Stimulated activated memory B cell treated with anti-CD40 and anti-IgM and Interleukin-4, amounts not matched to agents 10 μg/mL and 1 μg/mL and 100 μg/mL, for 72 hours (primary cell): ENCODE data around the gene ERCC6L.
"Not testable (repeated sequence)": the region's sequence is repeated elsewhere in the genome, so short reads cannot be mapped to it uniquely, and the experiment has no call there.

Experiments
- ATAC-seq: fragments of 150-1000 bp; cut with Tn5 transposase; 2 replicates; pipeline ENCODE4 v1.10.0; 2021
- H3K27ac Mint-ChIP-seq: one replicate; pipeline ENCODE4 v1.8.0; 2022; ENCODE audit warnings: mild to moderate bottlenecking, mixed read lengths
- H3K27me3 Mint-ChIP-seq: one replicate; pipeline ENCODE4 v1.8.0; 2022; ENCODE audit warnings: mixed read lengths
- H3K36me3 Mint-ChIP-seq: one replicate; pipeline ENCODE4 v1.8.0; 2022; ENCODE audit warnings: mixed read lengths
- H3K4me1 Mint-ChIP-seq: one replicate; pipeline ENCODE4 v1.8.0; 2022; ENCODE audit warnings: mixed read lengths
- H3K4me3 Mint-ChIP-seq: one replicate; pipeline ENCODE4 v1.8.0; 2022; ENCODE audit warnings: mild to moderate bottlenecking, moderate library complexity, mixed read lengths
- H3K9me3 Mint-ChIP-seq: one replicate; pipeline ENCODE4 v1.8.0; 2022; ENCODE audit warnings: mixed read lengths

The ERCC6L gene

DNA sequence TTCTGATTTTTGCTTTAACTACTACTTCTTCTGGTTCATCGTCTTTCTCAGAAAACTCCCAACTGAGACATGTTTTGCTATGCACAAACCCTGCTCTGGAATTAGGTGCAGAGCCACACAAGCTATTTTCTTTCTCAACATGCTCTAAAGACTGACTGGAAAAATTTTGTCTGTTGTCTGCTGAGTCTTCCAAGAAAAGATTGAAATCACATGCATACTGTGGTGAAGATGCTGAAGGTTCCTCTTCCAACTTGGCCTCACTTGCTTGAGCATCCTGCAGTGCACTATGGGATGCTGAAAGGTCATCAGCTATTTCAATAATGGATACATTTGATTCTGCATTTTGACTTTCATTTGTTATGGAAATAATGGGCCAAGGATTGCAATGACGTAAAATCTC is 33.1 kb downstream of the ERCC6L start:
- H3K9me3 Mint-ChIP-seq = no peaks in the 10 kb centered on the region
- H3K4me3 Mint-ChIP-seq = no peak overlapping the region
- H3K4me1 Mint-ChIP-seq = no peaks in the 10 kb centered on the region
- H3K36me3 Mint-ChIP-seq = peaks cover 20% of the 10 kb centered on the region
- no peaks in the 10 kb centered on the region for H3K27me3 Mint-ChIP-seq
- ATAC-seq = no peak
- no peak overlapping the region for H3K27ac Mint-ChIP-seq

DNA sequence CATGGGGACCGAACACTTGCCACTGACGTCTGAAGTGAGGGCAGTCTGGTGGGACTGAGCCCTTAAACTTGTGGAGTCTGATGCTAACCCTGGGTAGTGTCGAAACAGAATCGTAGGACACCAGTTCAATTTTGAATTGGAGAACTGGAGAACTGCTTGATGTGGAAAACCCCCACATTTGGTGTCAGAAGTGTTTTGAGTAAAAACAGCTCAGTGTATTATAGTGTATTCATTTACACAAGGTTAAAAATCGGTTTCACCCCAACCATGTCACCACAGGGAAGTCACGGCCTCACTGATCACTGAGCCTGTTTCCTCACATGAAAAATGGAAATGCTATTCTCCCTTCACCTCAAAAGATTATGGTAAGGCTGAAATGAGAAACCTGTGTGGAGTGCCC is 35.4 kb downstream of the ERCC6L start:
- Mint-ChIP-seq H3K4me1 (no peaks in the 10 kb centered on the region), H3K27ac (no peak overlapping the region), H3K9me3 (no peaks in the 10 kb centered on the region), H3K4me3 (no peak overlapping the region), H3K36me3 (peaks cover 9% of the 10 kb centered on the region), H3K27me3 (no peaks in the 10 kb centered on the region)
- no peak for ATAC-seq

DNA sequence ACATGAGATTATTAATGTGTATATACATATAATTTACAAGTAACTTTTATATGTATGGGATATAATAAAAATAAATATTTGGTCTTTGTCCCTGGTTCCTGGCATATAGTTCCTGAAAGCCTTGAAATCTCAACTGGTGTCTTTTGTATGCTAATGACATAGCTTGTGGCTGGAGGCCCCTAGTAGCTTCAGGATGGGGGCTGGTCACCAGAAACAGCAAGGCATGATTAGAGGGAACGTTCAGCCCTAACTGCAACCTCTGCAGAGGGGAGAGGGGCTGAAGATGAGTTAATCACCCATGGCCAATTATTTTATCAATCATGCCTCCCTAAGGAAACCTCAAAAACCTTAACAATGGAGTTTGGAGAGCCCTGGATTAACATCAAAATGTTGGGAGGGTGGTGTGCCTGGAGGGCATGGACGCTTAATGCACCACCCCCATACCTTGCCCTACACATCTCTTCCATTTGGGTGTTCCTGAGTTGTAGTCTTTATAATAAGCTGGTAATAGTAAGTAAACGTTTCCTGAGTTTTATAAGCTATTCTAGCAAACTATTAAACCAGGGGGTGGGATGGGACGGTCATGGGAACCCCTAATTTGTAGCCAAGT is 35.9 kb downstream of the ERCC6L start:
- no peak for ATAC-seq
- Mint-ChIP-seq H3K27me3 (no peaks in the 10 kb centered on the region), H3K27ac (no peak overlapping the region), H3K36me3 (peaks cover 9% of the 10 kb centered on the region), H3K4me1 (no peaks in the 10 kb centered on the region), H3K4me3 (no peak overlapping the region), H3K9me3 (no peaks in the 10 kb centered on the region)

DNA sequence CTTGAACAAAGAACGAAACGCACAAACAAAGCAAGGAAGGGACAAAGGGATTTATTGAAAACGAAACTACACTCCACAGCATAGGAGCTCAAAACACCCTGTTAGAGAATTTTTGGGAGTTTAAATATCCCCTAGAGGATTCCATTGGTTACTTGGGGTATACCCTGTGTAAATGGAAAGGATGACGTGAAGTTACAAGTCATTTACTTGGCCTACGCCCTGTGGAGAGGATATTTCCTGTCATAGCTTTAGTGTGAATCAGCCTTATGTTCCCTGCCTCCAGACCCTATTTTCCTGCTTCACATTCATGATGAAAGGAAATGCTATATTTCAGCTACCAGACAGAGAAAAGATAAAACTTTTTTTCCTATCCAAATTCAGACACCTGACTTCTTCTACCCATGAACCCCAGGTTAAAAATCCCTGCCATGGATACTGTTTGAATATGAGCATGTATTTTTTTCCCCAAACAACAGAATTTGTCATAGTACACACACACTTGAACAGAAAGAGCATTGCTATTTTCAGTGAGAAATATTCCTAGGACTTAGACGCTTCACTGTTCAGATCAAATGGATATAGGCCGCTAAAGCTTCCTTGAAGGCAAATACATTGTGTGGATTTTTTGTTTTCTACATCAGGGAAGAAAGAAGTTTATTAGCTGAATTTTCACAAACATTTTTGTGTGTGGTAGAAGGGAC is 36.8 kb downstream of the ERCC6L start:
- Mint-ChIP-seq H3K27ac (no peak overlapping the region), H3K27me3 (no peaks in the 10 kb centered on the region), H3K4me1 (no peaks in the 10 kb centered on the region), H3K36me3 (peaks cover 16% of the 10 kb centered on the region), H3K9me3 (no peaks in the 10 kb centered on the region), H3K4me3 (no peak overlapping the region)
- no peak for ATAC-seq

DNA sequence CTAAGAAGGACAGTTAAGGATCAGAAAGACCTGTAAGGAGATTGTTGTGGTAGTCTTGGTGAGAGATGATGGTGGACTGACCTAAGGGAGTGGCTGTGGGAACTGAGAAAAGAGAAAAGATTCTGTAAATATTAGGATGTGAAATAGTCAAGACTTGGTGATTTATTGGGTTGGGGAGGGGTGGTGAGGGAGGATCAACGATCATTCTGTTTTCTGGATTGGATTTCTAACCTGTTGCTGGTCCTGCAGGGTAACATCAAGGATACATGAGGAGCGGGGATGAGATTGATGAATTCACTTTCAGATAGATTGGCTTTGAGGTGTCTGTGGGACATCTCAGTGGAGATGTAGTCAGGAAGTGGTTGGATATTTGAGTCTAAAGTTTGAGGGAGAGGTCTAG is 55.9 kb downstream of the ERCC6L start:
- H3K27me3 Mint-ChIP-seq = no peaks in the 10 kb centered on the region
- no peak overlapping the region for H3K27ac Mint-ChIP-seq
- ATAC-seq = no peak
- H3K36me3 Mint-ChIP-seq = peaks cover 5% of the 10 kb centered on the region
- peaks cover 6% of the 10 kb centered on the region for H3K4me1 Mint-ChIP-seq
- no peaks in the 10 kb centered on the region for H3K9me3 Mint-ChIP-seq
- no peak overlapping the region for H3K4me3 Mint-ChIP-seq

DNA sequence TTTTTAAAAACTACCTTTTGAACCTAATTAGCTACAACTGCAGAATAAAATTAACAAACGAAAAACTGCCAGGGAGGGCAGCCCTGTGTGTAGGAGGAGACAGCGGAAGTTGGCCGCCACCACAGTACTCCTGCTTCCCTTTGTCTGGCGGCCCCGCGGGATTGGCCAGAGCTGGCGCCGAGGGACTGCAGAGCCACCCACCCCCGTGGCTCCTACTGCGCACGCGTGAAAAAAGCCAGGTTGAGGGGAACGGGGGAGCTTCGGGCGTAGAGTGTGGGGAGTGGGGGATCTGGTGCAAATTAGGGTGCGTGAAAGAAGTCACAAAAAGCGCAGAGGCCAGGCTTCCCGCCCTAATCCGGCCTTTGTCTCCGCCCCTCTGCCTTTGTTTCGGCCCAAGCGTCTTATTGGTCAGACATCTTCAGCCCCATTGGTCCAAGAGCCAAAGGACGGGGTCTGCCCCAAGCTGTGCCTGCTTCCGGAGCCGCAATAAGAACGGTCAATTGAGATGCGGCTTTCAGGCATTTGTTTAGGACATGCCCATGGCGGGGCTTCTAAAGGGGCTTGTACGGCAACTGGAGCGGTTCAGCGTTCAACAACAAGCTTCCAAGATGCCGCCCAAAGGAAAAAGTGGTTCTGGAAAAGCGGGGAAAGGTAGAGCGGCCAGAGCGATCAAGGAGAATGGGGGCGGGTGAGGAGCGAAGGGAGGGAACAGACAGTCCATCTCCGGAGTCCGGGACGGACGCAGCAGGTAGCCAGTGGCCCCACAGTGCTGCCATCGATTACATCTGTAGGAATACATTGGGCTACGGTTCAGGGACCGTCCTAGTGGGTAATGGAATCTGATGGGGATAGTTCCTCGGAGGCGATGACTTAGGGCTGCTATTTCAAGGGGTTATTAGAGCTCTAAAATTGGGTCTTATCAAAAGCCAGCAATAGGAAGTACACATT is 57.4 kb downstream of the ERCC6L start, which contains the start of gene PIN4:
Gene PIN4 (plus strand): TSS at position 580 of the 948 bp plus-strand sequence. CDS start 29 bp downstream, at position 609.
- H3K27ac Mint-ChIP-seq = no peak within 1 kb of the TSS
- ATAC-seq = peak; percentile 99
- H3K36me3 Mint-ChIP-seq = peaks cover 5% of the 10 kb centered on the region
- H3K4me1 Mint-ChIP-seq = peaks cover 6% of the 10 kb centered on the region
- no peaks in the 10 kb centered on the region for H3K9me3 Mint-ChIP-seq
- H3K27me3 Mint-ChIP-seq = no peaks in the 10 kb centered on the region
- no peak within 1 kb of the TSS for H3K4me3 Mint-ChIP-seq

DNA sequence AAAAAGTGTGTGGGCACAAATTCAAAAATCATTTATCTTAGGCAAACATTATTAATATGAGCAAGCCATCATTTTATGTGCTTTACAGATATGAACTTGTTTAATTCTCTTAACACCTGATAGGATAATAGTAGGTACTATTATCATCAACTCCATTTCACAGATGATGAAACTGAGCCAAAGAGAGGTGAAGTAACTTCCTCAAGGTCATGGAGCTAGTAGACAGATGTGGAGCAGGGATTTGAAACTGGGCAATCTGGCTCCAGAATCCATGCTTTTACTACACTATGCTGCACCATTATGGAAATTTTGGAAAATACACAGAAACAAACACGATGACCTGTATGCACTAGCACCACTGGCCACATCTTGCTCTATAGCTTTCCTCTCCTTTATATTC is 58.3 kb downstream of the ERCC6L start:
- Mint-ChIP-seq H3K27me3 (no peaks in the 10 kb centered on the region), H3K36me3 (peaks cover 5% of the 10 kb centered on the region), H3K4me1 (peaks cover 6% of the 10 kb centered on the region), H3K4me3 (no peak overlapping the region), H3K27ac (no peak overlapping the region), H3K9me3 (no peaks in the 10 kb centered on the region)
- no peak for ATAC-seq

DNA sequence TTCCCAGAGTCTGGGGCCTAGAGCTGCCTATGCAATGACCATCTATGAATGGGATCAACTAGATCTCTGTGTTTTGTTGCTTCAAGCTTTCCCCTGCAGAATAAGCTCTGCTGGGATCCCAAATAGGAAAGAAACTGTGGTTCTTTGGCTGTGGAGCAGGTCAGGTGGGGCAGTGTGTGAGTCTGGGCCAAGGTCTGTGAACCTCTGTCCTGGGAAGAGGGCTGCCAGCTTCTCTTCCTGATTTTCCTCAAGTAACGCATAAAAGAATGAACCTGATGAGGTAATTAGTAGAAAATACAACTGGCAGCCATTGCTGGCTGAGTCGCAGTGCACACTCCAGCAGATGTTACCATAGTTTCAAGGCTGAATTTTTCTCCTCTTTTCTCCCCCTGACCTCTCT is 61.8 kb downstream of the ERCC6L start:
- Mint-ChIP-seq H3K4me3 (no peak overlapping the region), H3K27ac (no peak overlapping the region), H3K9me3 (no peaks in the 10 kb centered on the region), H3K36me3 (no peaks in the 10 kb centered on the region), H3K4me1 (no peaks in the 10 kb centered on the region), H3K27me3 (no peaks in the 10 kb centered on the region)
- no peak for ATAC-seq

DNA sequence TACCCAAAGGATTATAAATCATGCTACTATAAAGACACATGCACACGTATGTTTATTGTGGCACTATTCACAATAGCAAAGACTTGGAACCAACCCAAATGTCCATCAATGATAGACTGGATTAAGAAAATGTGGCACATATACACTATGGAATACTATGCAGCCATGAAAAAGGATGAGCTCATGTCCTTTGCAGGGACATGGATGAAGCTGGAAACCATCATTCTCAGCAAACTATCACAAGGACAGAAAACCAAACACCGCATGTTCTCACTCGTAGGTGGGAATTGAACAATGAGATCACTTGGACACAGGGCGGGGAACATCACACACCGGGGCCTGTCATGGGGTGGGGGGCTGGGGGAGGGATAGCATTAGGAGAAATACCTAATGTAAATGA is 62.5 kb downstream of the ERCC6L start:
- H3K4me1 Mint-ChIP-seq, H3K27ac Mint-ChIP-seq, H3K9me3 Mint-ChIP-seq, H3K36me3 Mint-ChIP-seq, H3K27me3 Mint-ChIP-seq, H3K4me3 Mint-ChIP-seq, ATAC-seq: not testable (repeated sequence)

DNA sequence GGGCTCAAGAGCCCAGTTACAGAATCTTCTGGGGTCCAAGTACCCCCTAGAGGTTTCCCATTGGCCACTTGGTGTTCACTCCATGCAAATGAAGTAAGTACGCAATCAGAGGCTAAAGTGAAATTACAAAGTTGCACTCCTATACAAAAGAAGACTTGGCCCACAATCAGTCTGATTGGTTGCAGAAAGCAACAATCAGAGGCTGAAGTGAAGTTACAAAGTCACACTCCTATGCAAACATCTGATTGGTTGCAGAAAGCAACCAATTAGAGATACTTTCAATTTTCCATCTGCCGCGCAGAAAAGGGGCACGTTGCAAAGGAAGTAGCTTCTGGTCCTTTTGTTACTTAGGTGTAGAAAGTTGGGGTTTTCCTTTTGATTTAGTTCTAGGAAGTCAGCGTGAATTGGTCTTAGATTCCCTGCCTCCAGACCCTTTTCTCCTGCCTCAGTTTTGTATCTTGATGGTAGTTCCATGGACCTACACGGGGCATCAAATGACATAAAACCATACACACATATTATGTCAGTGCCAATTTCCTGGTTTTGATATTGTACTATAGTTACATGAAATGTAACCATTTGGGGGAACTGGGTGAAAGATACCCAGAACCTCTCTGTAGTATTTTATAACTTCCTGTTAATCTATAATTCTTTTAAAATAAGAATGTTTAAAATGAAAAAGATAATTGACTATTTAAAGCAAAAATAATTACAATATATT is 69.7 kb downstream of the ERCC6L start:
- ATAC-seq = no peak
- Mint-ChIP-seq H3K9me3 (no peaks in the 10 kb centered on the region), H3K27me3 (no peaks in the 10 kb centered on the region), H3K27ac (no peak overlapping the region), H3K36me3 (no peaks in the 10 kb centered on the region), H3K4me1 (no peaks in the 10 kb centered on the region), H3K4me3 (peak overlapping the region; percentile 36)

DNA sequence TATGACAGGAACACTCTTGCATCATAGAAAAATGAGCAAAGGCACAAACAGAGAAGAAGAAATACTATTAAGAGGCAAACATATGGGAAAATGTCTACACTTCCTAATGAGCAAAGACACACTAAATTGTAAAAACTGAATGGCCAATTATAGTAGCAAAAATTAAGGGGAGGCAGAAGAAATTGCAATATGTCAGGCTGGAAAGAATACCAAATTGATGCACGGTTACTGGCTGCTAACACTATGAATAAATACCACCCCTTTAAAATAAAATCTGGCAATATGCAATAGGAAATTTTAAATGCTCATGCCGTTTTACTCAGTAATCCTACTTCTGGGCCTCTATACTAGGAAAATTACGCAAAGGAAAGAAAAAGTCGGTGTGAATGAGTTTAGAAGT is 73.3 kb downstream of the ERCC6L start:
- H3K27me3 Mint-ChIP-seq = no peaks in the 10 kb centered on the region
- ATAC-seq = no peak
- no peaks in the 10 kb centered on the region for H3K9me3 Mint-ChIP-seq
- no peak overlapping the region for H3K27ac Mint-ChIP-seq
- H3K4me1 Mint-ChIP-seq = no peaks in the 10 kb centered on the region
- H3K4me3 Mint-ChIP-seq = no peak overlapping the region
- H3K36me3 Mint-ChIP-seq = no peaks in the 10 kb centered on the region

DNA sequence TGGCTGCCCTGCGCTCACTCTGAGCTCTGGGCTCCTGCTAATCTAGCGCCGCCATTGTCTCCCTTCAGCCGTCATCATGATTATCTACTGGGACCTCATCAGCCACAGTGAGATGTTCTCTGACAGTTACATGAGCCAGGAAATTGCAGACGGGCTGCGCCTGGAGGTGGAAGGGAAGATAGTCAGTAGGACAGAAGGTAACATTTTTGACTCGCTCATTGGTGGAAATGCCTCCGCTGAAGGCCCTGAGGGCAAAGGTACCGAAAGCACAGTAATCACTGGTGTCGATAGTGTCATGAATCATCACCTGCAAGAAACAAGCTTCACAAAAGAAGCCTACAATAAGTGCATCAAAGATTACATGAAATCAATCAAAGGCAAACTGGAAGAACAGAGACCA is 79.1 kb downstream of the ERCC6L start:
- no peaks in the 10 kb centered on the region for H3K27me3 Mint-ChIP-seq
- H3K36me3 Mint-ChIP-seq = no peaks in the 10 kb centered on the region
- H3K9me3 Mint-ChIP-seq = peaks cover 4% of the 10 kb centered on the region
- H3K27ac Mint-ChIP-seq = no peak overlapping the region
- ATAC-seq = no peak
- no peak overlapping the region for H3K4me3 Mint-ChIP-seq
- no peaks in the 10 kb centered on the region for H3K4me1 Mint-ChIP-seq

DNA sequence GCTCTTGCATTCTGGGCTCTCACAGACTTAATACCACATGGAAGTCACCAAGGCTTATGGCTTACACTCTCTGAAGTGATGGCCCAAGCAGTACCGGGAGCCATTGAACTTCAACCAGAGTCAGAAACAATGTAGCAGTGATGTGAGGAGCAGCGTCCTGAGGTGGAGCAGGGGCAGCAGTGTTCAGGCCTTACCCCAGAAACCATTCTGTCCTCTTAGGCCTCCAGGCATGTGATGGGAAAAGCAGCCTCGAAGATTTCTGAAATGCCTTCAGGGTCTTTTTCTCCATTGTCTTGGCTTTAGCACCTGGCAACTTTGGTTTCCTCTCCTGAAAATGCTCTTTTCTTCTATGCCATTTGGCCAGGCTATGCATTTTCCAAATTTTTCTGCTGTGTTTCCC is 80.1 kb downstream of the ERCC6L start:
- ATAC-seq = no peak
- Mint-ChIP-seq H3K4me1 (no peaks in the 10 kb centered on the region), H3K4me3 (no peak overlapping the region), H3K27me3 (no peaks in the 10 kb centered on the region), H3K27ac (no peak overlapping the region), H3K36me3 (no peaks in the 10 kb centered on the region), H3K9me3 (peaks cover 4% of the 10 kb centered on the region)
